ACHN (cell line): Measurements from ENCODE around the gene PLP2.

ENCODE experiments used
- DNase-seq: peaks from one replicate; pipeline ENCODE4 v3.0.0-alpha.2; 2015
- in situ Hi-C: cut with HindIII; loops from 2 replicates; pipeline ENCODE4 v1.10.0; 2017; ENCODE audit warnings: low sequenced_read_pairs, low pct_ligation_motif_present, low pct_unique_long_range_greater_than_20kb

PLP2 gene

GRCh38 chrX:49179358-49179757 is 7.7 kb downstream of the PLP2 start:
- no peak for DNase-seq
- in situ Hi-C loops, result no loop called here

- in situ Hi-C loops, result no loop called here
Observed at GRCh38 chrX:49183701-49184281, 12.1 kb downstream of the PLP2 start.

GRCh38 chrX:49184294-49185281 is 12.9 kb downstream of the PLP2 start:
- in situ Hi-C loops, result no loop called here
- peak; percentile 88 for DNase-seq

More at GRCh38 chrX:49183701-49184281, 12.1 kb downstream of the PLP2 start:
- DNase-seq, result no peak

GRCh38 chrX:49186125-49187027 is 14.7 kb downstream of the PLP2 start, which contains the start of gene PRICKLE3:
Gene PRICKLE3 (minus strand): TSS chrX:49186373. CDS start chrX:49186297, 76 bp downstream.
- DNase-seq, result peak; percentile 70
- in situ Hi-C loops, result no loop called here

- DNase-seq, result no peak
- in situ Hi-C loops, result no loop called here
Observed at GRCh38 chrX:49187028-49187394, 15.3 kb downstream of the PLP2 start.

- in situ Hi-C loops, result no loop called here
- no peak for DNase-seq
Observed at GRCh38 chrX:49187526-49187925, 15.8 kb downstream of the PLP2 start.

GRCh38 chrX:49188468-49189076 is 16.9 kb downstream of the PLP2 start:
- in situ Hi-C loops, result no loop called here
- DNase-seq, result no peak

- DNase-seq, result no peak
- in situ Hi-C loops, result no loop called here
Observed at GRCh38 chrX:49189606-49190005, 17.9 kb downstream of the PLP2 start.

- in situ Hi-C loops, result no loop called here
- peak; percentile 94 for DNase-seq
Observed at GRCh38 chrX:49190821-49191573, 19.3 kb downstream of the PLP2 start.

- peak; percentile 6 for DNase-seq
- in situ Hi-C loops, result no loop called here
Observed at GRCh38 chrX:49191574-49192011, 19.9 kb downstream of the PLP2 start.

GRCh38 chrX:49192722-49193328 is 21.1 kb downstream of the PLP2 start:
- DNase-seq, result peak; percentile 24
- in situ Hi-C loops, result no loop called here

- DNase-seq, result no peak
Observed at GRCh38 chrX:49193542-49193964, 21.9 kb downstream of the PLP2 start.

GRCh38 chrX:49197543-49198087 is 25.9 kb downstream of the PLP2 start:
- no peak for DNase-seq
- in situ Hi-C loops, result no loop called here

More at GRCh38 chrX:49193542-49193964, 21.9 kb downstream of the PLP2 start:
- in situ Hi-C loops, result no loop called here

GRCh38 chrX:49198540-49199314 is 27.0 kb downstream of the PLP2 start:
- in situ Hi-C loops, result no loop called here

GRCh38 chrX:49199315-49199595 is 27.6 kb downstream of the PLP2 start:
- no peak for DNase-seq
- in situ Hi-C loops, result no loop called here

More at GRCh38 chrX:49198540-49199314, 27.0 kb downstream of the PLP2 start:
- DNase-seq, result no peak
